Calu3 (cell line): Measurements from ENCODE around the gene BBOX1. TPM values are rescaled to one million over a fixed set of nuclear protein-coding genes. Genes with fewer than 3 reads are reported as not detected.

Source experiments
- BruUV-seq: library from RNA; stranded (reverse); fragments of 400-500 nt; replicated peaks from 2 replicates; lab custom pipeline; 2021; lab: Mats Ljungman, UMichigan
- CTCF ChIA-PET: fragments of 300-600 bp; sonication (Branson Sonifier 250); formaldehyde crosslinking; loops from one replicate; lab custom pipeline; 2022; ENCODE audit warnings: antibody characterized with exemption; lab: Charles Lee
- DNase-seq: peaks from one replicate; pipeline ENCODE4 v3.0.0; 2022
- H3K27ac Mint-ChIP-seq: one replicate; pipeline ENCODE4 v1.8.0; 2022; ENCODE audit warnings: mixed read lengths; ENCODE audit not compliant: unreplicated experiment
- H3K27me3 Mint-ChIP-seq: one replicate; pipeline ENCODE4 v1.8.0; 2022; ENCODE audit warnings: mixed read lengths; ENCODE audit not compliant: unreplicated experiment
- H3K36me3 Mint-ChIP-seq: one replicate; pipeline ENCODE4 v1.8.0; 2022; ENCODE audit warnings: mild to moderate bottlenecking, moderate library complexity, mixed read lengths; ENCODE audit not compliant: insufficient read depth, unreplicated experiment
- H3K4me1 Mint-ChIP-seq: one replicate; pipeline ENCODE4 v1.8.0; 2022; ENCODE audit warnings: mild to moderate bottlenecking, low read depth, mixed read lengths; ENCODE audit not compliant: unreplicated experiment
- H3K4me3 Mint-ChIP-seq: one replicate; pipeline ENCODE4 v1.8.0; 2022; ENCODE audit warnings: mild to moderate bottlenecking, low read depth, moderate library complexity, mixed read lengths; ENCODE audit not compliant: unreplicated experiment
- H3K9me3 Mint-ChIP-seq: one replicate; pipeline ENCODE4 v1.8.0; 2022; ENCODE audit warnings: low read depth, mixed read lengths; ENCODE audit not compliant: unreplicated experiment
- CTCF ChIP-seq: fragments of 200-600 bp; IDR thresholded peaks from one replicate; pipeline ENCODE4 v1.8.0; 2022; ENCODE audit warnings: antibody characterized with exemption; ENCODE audit not compliant: unreplicated experiment
- intact Hi-C: fragments of 100-400 bp; cut with micrococcal nuclease; formaldehyde crosslinking; loops from one replicate; pipeline ENCODE4 v1.10.0; 2022; ENCODE audit not compliant: unreplicated experiment
- total RNA-seq: library from RNA; stranded (reverse); gene quantifications from 2 replicates; pipeline ENCODE4 v1.2.3, GENCODE V29; 2022

The BBOX1 gene
- total RNA-seq, 1 experiment from 2014 or later: not detected

GRCh38 chr11:27118371-27118770 lies 77.8 kb downstream of the BBOX1 start:
- H3K4me3 Mint-ChIP-seq: no peak overlapping the region
- DNase-seq: no peak
- no peaks in the 10 kb centered on the region for H3K36me3 Mint-ChIP-seq
- H3K4me1 Mint-ChIP-seq: no peaks in the 10 kb centered on the region
- no peak for TF ChIP-seq CTCF
- BruUV-seq: no TSS peak
- H3K27ac Mint-ChIP-seq: no peak overlapping the region
- H3K9me3 Mint-ChIP-seq: no peaks in the 10 kb centered on the region
- intact Hi-C loops: no loop called here
- CTCF ChIA-PET: no interaction called here
- no peaks in the 10 kb centered on the region for H3K27me3 Mint-ChIP-seq

- TF ChIP-seq CTCF: no peak
- BruUV-seq: no TSS peak
- Mint-ChIP-seq H3K36me3 (no peaks in the 10 kb centered on the region), H3K27ac (no peak overlapping the region), H3K27me3 (no peaks in the 10 kb centered on the region), H3K4me3 (no peak overlapping the region), H3K4me1 (no peaks in the 10 kb centered on the region), H3K9me3 (no peaks in the 10 kb centered on the region)
- intact Hi-C loops: no loop called here
- no peak for DNase-seq
- CTCF ChIA-PET: no interaction called here
Observed at GRCh38 chr11:27118949-27119348, 78.3 kb downstream of the BBOX1 start.

GRCh38 chr11:27119396-27119795 lies 78.8 kb downstream of the BBOX1 start:
- H3K36me3 Mint-ChIP-seq: no peaks in the 10 kb centered on the region
- CTCF ChIA-PET: interaction anchor here (0.6 kb wide), 2 partner anchors 35 to 49 kb away, joined by 3 read pairs; no protein-coding TSS in a partner anchor
- no peak for TF ChIP-seq CTCF
- no peaks in the 10 kb centered on the region for H3K27me3 Mint-ChIP-seq
- H3K4me1 Mint-ChIP-seq: no peaks in the 10 kb centered on the region
- no peak overlapping the region for H3K4me3 Mint-ChIP-seq
- no TSS peak for BruUV-seq
- DNase-seq: no peak
- no peaks in the 10 kb centered on the region for H3K9me3 Mint-ChIP-seq
- intact Hi-C loops: no loop called here
- H3K27ac Mint-ChIP-seq: no peak overlapping the region

DNA sequence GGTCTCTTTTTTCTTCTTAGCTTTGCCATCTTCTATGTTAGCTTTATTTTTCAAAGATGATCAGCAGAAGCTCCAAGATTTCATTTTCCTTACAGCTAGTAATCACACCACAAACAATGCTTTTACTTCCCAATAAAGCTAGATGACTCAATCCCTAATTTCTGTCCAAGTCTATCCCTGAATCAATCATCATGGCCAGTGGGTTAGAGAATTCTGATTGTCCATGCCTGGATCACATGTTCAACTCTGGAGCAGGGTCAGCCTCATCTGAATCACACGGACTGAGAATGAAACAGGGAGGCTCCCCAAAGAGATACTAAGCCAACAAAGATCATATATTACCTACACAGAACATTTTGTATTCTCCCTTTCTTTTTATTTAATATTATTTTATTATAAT lies 79.6 kb downstream of the BBOX1 start:
- Mint-ChIP-seq H3K36me3 (no peaks in the 10 kb centered on the region), H3K4me1 (no peaks in the 10 kb centered on the region), H3K9me3 (no peaks in the 10 kb centered on the region), H3K27me3 (no peaks in the 10 kb centered on the region), H3K27ac (no peak overlapping the region), H3K4me3 (no peak overlapping the region)
- no peak for DNase-seq
- TF ChIP-seq CTCF: no peak
- BruUV-seq: no TSS peak
- CTCF ChIA-PET: no interaction called here
- intact Hi-C loops: no loop called here
